HG03432 (cell line): ENCODE data around the gene FOXRED2.
"Not testable (repeated sequence)": the region's sequence is repeated elsewhere in the genome, so short reads cannot be mapped to it uniquely, and the experiment has no call there.

Experiments
- ATAC-seq: cut with Tn5 transposase; IDR thresholded peaks from one replicate; pipeline ENCODE4 v1.9.1; 2021; ENCODE audit warnings: mild to moderate bottlenecking, moderate library complexity; ENCODE audit not compliant: unreplicated experiment

FOXRED2 gene

GRCh38 chr22:36470994-36471331 is 35.9 kb downstream of the FOXRED2 start:
- ATAC-seq, result no peak

- ATAC-seq, result no peak
These were observed 36.5 kb downstream of the FOXRED2 start for GRCh38 chr22:36470162-36470993.

- no peak for ATAC-seq
These were observed 37.6 kb downstream of the FOXRED2 start for GRCh38 chr22:36469094-36469710.

GRCh38 chr22:36467946-36468345 is 38.9 kb downstream of the FOXRED2 start:
- no peak for ATAC-seq

- no peak for ATAC-seq
These were observed 39.6 kb downstream of the FOXRED2 start for GRCh38 chr22:36467042-36467810.

GRCh38 chr22:36466258-36466657 is 40.6 kb downstream of the FOXRED2 start:
- ATAC-seq, result no peak

GRCh38 chr22:36465232-36466021 is 41.4 kb downstream of the FOXRED2 start:
- no peak for ATAC-seq

GRCh38 chr22:36464715-36465231 is 42.1 kb downstream of the FOXRED2 start:
- no peak for ATAC-seq

GRCh38 chr22:36463783-36464184 is 43.1 kb downstream of the FOXRED2 start:
- ATAC-seq, result no peak

- no peak for ATAC-seq
These were observed 44.9 kb downstream of the FOXRED2 start for GRCh38 chr22:36461665-36462649.

- ATAC-seq, result no peak
These were observed 46.6 kb downstream of the FOXRED2 start for GRCh38 chr22:36460202-36460601.

- no peak for ATAC-seq
These were observed 49.0 kb downstream of the FOXRED2 start for GRCh38 chr22:36457688-36458450.

- ATAC-seq, result no peak
These were observed 50.4 kb downstream of the FOXRED2 start for GRCh38 chr22:36456464-36456845.

GRCh38 chr22:36455571-36456463 is 51.0 kb downstream of the FOXRED2 start:
- no peak for ATAC-seq

GRCh38 chr22:36454916-36455570 is 51.8 kb downstream of the FOXRED2 start:
- ATAC-seq, result peak; percentile 68

- no peak for ATAC-seq
These were observed 52.9 kb downstream of the FOXRED2 start for GRCh38 chr22:36453855-36454378.

- not testable (repeated sequence) for ATAC-seq
These were observed 53.7 kb downstream of the FOXRED2 start for GRCh38 chr22:36452978-36453607.
